HL-60/S4 treated with retinoic acid at 250 ng/mL for 4 days and 3 days (cell line): ENCODE measurements around the gene RBMX.
"Not testable (repeated sequence)": the region's sequence is repeated elsewhere in the genome, so short reads cannot be mapped to it uniquely, and the experiment has no call there.

Experiments
- in situ Hi-C: fragments of 300-500 bp; cut with MboI; formaldehyde crosslinking; loops from 2 replicates; pipeline ENCODE4 v1.7.0; 2022; ENCODE audit warnings: low sequenced_read_pairs

The RBMX gene

GRCh38 chrX:136880452-136881013, at the start of gene RBMX:
TSS of gene RBMX (minus strand) at chrX:136880725. CDS start at chrX:136879427, 1,298 bp downstream.
- in situ Hi-C loops: no loop called here

- in situ Hi-C loops: not testable (repeated sequence)
These were observed 40.9 kb upstream of the RBMX start for GRCh38 chrX:136921438-136921837.

DNA sequence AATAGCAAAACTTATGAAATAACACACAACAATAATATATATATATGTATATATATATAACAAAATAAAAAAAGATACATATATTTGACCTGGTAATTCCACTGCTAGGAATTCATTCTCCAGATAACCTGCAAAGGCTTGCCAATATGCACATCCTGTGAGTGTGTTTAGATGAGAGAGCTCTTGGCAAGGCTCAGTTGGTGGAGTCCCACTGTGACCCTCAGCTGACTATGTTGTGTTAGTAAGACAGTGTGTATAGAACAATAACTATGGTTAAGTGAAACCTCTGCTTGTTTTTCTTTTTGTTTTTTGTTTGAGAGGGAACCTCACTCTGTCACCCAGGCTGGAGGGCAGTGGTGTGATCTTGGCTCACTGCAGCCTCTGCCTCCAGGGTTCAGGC, 39.5 kb upstream of the RBMX start:
- in situ Hi-C loops: no loop called here

DNA sequence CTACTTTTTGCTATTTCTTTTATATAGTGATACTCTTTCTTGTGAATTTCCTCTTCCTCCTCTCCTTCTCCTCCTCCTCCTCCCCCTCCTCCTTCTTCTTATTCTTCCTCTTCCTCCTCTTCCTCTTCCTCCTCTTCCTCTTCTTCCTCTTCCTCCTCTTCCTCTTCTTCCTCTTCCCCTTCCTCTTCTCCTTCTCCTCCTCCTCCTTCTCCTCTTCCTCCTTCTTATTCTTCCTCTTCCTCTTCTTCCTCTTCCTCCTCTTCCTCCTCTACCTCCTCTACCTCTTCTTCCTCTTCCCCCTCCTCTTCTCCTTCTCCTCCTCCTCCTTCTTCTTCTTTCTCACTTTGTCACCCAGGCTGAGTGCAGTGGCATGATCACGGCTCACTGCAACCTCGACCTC, 36.3 kb upstream of the RBMX start:
- in situ Hi-C loops: no loop called here

DNA sequence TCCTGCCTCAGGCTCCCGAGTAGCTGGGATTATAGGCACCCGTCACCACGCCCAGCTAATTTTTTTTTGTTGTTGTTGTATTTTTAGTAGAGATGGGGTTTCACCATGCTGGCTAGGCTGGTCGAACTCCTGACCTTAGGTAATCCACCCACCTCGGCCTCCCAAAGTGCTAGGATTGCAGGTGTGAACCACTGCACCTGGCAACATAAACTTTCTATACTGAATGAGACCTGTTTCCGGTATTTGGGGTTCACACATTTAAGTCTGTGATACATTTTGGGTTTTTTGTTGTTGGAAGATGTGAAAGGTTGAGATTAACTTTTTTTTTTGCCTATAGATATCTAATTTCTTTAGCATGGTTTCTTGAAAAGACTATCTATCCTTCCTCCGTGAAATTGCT, 31.1 kb upstream of the RBMX start:
- in situ Hi-C loops: not testable (repeated sequence)

DNA sequence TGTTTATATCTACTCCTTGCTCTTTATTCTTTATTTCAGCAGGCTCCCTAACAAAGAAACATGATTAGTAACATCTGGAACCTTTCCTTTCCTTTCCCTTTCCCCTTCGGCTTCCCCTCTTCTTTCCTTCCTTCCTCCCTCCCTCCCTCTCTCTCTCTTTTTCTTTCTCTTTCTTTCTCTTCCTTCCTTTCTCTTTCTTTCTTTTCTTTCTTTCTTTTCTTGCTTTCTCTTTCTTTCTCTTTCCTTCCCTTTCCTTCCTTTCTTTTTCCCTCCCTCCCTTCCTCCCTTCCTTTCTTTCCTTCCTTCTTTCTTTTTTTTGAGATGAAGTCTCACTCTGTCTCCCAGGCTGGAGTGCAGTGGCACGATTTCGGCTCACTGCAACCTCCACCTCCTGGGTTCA, 30.7 kb upstream of the RBMX start:
- in situ Hi-C loops: no loop called here

DNA sequence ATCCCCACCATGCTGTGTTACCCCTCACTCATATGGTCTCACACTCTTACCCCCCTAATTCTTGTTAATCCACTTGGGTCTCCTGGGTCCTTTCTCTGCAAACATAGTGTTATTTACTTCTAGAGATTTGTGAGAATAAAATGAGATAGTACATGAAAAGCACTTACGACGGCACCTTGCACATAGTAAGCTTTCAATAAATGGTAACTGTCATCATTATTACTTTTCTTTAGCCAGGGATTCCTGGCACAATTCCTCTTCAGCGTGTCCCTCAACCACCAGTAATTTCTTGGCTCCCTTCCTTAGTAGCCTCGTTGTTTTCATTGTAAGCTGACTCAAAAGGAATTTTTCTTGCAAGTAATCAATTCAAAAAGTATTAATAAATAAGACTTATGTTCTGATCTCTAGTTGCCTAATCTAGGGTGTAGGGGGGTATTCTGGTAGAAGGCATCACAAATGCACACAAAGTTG, 30.1 kb upstream of the RBMX start:
- in situ Hi-C loops: no loop called here

GRCh38 chrX:136909706-136910564, 29.4 kb upstream of the RBMX start:
- in situ Hi-C loops: no loop called here

- in situ Hi-C loops: no loop called here
These were observed 28.7 kb upstream of the RBMX start for GRCh38 chrX:136909119-136909705.

DNA sequence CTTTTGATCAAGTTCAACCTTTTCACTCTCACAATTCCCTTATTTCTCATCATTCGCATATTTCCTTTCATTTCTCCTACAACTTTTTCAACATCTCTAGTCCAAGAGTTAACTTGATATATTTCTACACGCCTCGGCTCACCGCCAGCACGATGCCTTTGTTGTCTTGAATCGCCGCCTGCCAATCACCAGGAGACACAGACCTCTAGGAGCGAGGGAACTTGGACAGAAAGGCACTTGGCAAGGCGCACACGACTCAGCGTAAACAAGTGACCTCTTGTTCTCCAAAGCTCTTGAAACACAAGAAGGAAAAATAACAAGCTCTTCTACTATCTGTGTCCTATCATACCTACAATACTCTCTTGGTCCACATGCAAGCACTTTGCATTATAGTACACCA, 27.1 kb upstream of the RBMX start:
- in situ Hi-C loops: no loop called here

DNA sequence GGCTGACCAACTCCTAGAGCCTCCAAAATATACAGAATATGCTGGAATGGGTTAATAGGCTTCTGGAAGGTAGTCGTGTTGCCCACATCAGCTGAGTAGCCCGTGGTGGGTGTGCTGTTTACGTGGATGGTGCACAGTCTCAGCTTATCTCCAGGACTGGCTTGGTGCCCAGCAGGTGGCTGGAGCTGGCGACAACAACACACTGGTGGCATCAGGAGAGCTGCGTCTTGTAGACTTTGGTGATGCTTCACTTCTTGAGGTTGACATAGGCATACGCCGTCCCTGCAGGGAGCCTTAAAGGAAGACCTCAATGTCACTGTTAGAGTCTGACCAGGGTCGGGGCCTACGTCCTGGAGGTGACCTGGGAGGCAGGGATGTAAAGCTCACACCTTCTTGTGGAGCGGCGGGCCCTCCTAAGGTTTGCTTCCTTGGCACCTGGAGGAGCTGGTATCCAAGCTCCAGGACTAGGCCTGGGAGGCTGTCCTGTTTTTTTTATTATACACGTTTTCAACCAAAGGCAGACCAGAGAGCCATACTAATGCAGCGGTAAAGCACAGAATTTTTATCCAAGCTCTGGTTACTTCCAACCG, 26.5 kb upstream of the RBMX start:
- in situ Hi-C loops: no loop called here

DNA sequence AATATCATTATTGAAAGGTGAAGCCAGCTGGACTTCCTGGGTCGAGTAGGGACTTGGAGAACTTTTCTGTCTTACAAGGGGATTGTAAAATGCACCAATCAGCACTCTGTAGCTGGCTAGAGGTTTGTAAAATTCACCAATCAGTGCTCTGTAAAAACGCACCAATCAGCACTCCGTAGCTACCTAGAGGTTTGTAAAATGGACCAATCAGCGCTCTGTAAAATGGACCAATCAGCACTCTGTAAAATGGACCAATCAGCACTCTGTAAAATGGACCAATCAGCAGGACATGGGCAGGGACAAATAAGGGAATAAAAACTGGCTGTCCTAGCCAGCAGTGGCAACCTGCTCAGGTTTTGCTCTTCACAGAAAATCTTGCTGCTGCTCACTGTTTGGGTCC, 23.5 kb upstream of the RBMX start:
- in situ Hi-C loops: not testable (repeated sequence)

DNA sequence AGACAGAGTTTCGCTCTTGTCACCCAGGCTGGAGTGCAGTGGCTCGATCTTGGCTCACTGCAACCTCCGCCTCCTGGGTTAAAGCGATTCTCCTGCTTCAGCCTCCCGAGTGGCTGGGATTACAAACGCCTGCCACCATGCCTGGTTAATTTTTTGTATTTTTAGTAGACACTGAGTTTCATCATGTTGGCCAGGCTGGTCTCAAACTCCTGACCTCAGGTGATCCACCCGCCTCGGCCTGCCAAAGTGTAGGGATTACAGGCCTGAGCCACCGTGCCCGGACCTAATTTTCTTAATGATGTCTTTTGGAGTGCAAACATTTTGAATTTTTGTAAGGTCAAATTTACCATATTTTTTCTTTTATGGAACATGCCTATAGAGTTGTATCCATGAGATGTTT, 19.5 kb upstream of the RBMX start:
- in situ Hi-C loops: not testable (repeated sequence)

GRCh38 chrX:136899221-136899620, 18.7 kb upstream of the RBMX start:
- in situ Hi-C loops: no loop called here

- in situ Hi-C loops: not testable (repeated sequence)
These were observed 18.2 kb upstream of the RBMX start for GRCh38 chrX:136898752-136899151.

- in situ Hi-C loops: no loop called here
These were observed 15.8 kb upstream of the RBMX start for GRCh38 chrX:136896121-136896914.

- in situ Hi-C loops: no loop called here
These were observed 11.9 kb upstream of the RBMX start for GRCh38 chrX:136892412-136892811.

DNA sequence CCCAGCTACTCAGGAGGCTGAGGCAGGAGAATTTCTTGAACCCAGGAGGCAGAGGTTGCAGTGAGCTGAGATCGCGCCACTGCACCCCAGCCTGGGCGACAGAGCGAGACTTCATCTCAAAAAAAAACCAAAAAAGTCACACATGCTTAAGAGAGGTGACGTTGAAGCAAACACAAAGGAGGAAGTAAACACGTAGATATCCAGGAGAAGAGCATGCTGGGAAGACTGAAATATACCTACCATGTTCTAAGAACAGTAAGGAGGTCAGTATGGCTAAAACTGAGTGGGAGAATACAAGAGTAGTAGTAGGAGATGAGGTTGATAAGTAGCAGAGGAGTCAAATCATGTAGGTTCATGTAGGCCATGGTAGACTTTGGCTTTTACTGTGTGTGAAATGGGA, 10.1 kb upstream of the RBMX start:
- in situ Hi-C loops: not testable (repeated sequence)

GRCh38 chrX:136889269-136889668, 8.7 kb upstream of the RBMX start:
- in situ Hi-C loops: no loop called here

GRCh38 chrX:136880003-136880451, 498 bp downstream of the RBMX start:
- in situ Hi-C loops: no loop called here
